GM20000 (cell line): ENCODE results near the gene GDF11.

Source experiments
- DNase-seq: peaks from one replicate; pipeline ENCODE4 v3.0.0; 2012; ENCODE audit warnings: low spot score
- CTCF ChIP-seq: IDR thresholded peaks from 2 replicates; pipeline ENCODE4 v1.5.1; 2012; ENCODE audit warnings: mild to moderate bottlenecking, control low read depth; ENCODE audit errors: extremely low read depth, missing control alignments

Gene GDF11

DNA sequence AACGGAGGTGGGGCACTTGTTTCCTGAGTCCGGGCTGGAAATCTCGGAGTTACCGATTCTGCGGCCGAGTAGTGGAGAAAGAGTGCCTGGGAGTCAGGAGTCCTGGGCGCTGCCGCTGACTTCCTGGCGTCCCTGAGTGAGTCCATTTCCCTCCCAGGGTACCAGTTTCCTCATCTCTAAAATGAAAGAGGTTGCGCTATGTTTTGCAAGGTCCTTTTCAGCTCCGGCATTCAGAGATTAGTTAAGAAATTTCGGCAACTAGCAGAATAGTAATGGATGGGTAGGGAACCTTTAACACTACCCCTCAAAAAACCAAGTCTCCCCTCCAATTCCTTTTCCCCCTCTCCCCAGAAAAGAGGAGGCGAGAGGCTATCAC lies 26.4 kb upstream of the GDF11 start:
- no peak for TF ChIP-seq CTCF
- DNase-seq: no peak

DNA sequence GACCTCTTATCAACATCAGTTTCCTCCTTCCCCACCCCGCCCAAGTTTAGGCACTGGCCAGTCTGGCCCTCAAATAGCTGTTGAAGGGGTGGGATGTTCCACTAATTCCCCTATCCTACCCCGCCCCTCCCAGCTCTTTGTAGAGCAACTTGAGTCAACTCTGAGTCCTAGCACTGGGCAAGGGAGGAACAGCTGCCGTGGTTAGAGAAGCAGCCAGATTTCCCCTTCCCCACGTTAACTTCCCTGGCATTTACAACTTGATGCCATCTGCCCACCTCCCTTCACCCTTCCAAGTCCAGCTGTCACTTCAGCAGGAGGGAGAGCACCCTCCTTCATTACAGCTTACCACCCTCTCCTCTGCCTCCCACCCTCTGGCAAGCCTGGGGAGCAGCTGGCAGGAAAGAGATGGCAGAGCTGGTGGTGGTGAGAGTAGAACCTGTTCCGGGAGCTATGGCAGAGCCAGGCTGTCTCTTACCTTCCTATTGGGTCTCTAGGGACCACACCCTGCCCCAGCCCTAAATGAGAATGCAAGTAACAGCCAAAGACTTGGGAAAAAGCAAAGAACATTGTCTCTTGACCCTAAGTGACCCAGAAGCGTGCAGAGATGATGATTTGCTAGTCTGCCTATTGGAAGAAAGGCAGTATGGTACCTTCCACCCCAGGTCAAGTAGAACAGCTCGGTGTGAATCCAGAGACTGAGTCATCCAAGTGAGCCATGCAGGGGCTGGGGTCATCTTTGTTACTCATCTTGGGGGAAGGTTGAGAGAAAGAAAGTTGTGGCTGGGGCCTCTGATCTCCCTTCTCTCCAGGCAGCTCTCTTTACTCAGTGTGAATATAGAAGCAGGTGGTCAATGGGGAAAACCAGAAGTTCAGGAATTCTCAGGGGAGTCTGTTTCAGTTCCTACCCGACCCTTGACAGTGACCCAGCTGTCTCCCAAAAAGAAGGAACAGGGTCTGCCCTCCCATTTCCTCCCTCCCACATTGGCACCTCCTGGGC lies 25.6 kb upstream of the GDF11 start:
- TF ChIP-seq CTCF: no peak
- DNase-seq: no peak

GRCh38 chr12:55718015-55718414 lies 24.9 kb upstream of the GDF11 start:
- no peak for DNase-seq
- TF ChIP-seq CTCF: no peak

DNA sequence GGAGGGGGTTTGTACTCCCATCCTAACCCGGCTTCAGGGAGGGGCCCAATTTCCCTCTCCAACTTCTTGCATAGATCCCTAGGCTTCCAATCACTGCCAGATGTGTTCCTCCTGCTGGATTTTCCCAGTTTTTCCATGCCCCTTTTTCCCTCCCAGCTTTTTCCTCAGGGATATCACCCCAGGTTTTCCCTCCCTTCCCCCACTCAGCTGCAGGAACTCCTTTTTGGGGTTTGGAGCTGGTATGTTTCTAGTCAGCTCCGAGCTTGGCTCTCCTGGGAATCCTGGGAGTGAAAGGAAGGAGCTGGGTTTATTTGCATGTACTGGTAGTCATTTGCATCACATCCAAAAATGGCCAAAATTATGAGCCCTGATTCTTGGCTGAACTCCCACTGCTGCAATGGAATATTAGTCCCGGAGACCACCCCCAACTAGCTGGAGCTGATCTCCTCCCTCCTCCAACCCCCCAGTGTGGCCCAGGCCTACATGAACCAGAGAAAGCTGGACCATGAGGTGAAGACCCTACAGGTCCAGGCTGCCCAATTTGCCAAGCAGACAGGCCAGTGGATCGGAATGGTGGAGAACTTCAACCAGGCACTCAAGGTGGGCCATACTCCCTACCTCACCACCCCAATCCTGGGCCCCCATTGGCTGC lies 24.2 kb upstream of the GDF11 start:
- no peak for TF ChIP-seq CTCF
- no peak for DNase-seq

DNA sequence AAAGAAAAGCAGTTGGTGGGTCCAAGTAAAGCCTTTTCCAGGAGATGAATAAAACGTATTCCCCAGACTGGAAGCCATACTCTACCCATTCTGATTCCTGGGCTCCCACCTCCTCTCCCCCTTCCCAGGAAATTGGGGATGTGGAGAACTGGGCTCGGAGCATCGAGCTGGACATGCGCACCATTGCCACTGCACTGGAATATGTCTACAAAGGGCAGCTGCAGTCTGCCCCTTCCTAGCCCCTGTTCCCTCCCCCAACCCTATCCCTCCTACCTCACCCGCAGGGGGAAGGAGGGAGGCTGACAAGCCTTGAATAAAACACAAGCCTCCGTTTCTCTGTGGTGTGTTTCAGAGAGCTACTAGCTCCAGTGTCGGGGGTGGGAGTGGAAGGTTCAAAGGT lies 23.6 kb upstream of the GDF11 start:
- no peak for TF ChIP-seq CTCF
- no peak for DNase-seq

- DNase-seq: no peak
- TF ChIP-seq CTCF: no peak
These were observed 22.8 kb upstream of the GDF11 start, which contains the start of gene RDH5 for GRCh38 chr12:55720071-55720564. TSS of gene RDH5 (plus strand) at chr12:55720393. CDS start at chr12:55721185, 792 bp downstream.

- no peak for DNase-seq
- peak; percentile 7 for TF ChIP-seq CTCF
These were observed 22.0 kb upstream of the GDF11 start for GRCh38 chr12:55720894-55721444.
